Keratinocyte (primary cell): ENCODE measurements around the gene NFKBIZ.

Experiments used
- EZH2 ChIP-seq: IDR thresholded peaks from one replicate; pipeline ENCODE4 v1.6.1; 2012; ENCODE audit warnings: inconsistent platforms, mild to moderate bottlenecking, low read length, moderate library complexity
- TF ChIP-seq, protein P1 (sequence below), 3 experiments: IDR thresholded peaks in 1 of 3; conservative IDR thresholded peaks in 1 of 3; optimal IDR thresholded peaks in 1 of 3; 2 replicates in 2 of 3; 3 replicates in 1 of 3; pipeline versions ENCODE3 to v1.5.1; 2011; ENCODE audit warnings: low read length in 3 of 3, mild to moderate bottlenecking in 3 of 3, moderate library complexity in 2 of 3, control low read depth in 1 of 3, inconsistent platforms in 1 of 3; ENCODE audit not compliant: insufficient read depth in 2 of 3; ENCODE audit errors: extremely low read depth in 1 of 3

DNA sequence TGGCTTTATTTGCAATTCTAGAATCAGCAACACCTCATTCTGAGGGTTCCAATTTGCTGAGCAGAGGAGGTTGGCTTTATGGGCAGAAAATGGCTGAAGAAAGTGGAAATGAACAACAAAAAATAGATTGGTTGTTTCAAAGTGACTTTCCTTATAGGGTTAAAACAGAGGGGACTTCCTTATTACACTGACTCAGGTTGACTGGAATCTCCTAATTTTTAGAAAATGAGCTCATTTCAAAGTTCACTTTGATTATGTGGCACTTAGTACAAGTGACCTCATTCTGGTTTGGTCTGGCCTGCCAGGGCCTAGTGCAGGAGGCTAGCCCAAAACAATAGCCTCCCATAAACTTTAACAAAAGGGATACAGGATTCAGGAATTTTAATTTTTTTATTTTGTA lies 41.4 kb downstream of the NFKBIZ start:
- TF ChIP-seq, protein P1, sequence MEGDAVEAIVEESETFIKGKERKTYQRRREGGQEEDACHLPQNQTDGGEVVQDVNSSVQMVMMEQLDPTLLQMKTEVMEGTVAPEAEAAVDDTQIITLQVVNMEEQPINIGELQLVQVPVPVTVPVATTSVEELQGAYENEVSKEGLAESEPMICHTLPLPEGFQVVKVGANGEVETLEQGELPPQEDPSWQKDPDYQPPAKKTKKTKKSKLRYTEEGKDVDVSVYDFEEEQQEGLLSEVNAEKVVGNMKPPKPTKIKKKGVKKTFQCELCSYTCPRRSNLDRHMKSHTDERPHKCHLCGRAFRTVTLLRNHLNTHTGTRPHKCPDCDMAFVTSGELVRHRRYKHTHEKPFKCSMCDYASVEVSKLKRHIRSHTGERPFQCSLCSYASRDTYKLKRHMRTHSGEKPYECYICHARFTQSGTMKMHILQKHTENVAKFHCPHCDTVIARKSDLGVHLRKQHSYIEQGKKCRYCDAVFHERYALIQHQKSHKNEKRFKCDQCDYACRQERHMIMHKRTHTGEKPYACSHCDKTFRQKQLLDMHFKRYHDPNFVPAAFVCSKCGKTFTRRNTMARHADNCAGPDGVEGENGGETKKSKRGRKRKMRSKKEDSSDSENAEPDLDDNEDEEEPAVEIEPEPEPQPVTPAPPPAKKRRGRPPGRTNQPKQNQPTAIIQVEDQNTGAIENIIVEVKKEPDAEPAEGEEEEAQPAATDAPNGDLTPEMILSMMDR (optimal IDR thresholded peaks at IDR 0.05 in 1 of 3, IDR thresholded peaks at IDR 0.05 in 1 of 3, conservative IDR thresholded peaks at IDR 0.05 in 1 of 3; ENCODE audit: extremely low read depth in 1 of 3, insufficient read depth in 2 of 3, low read length in 3 of 3) = no peak
- TF ChIP-seq EZH2 = no peak
